ENCODE measurements around the gene AKT2.

DNA sequence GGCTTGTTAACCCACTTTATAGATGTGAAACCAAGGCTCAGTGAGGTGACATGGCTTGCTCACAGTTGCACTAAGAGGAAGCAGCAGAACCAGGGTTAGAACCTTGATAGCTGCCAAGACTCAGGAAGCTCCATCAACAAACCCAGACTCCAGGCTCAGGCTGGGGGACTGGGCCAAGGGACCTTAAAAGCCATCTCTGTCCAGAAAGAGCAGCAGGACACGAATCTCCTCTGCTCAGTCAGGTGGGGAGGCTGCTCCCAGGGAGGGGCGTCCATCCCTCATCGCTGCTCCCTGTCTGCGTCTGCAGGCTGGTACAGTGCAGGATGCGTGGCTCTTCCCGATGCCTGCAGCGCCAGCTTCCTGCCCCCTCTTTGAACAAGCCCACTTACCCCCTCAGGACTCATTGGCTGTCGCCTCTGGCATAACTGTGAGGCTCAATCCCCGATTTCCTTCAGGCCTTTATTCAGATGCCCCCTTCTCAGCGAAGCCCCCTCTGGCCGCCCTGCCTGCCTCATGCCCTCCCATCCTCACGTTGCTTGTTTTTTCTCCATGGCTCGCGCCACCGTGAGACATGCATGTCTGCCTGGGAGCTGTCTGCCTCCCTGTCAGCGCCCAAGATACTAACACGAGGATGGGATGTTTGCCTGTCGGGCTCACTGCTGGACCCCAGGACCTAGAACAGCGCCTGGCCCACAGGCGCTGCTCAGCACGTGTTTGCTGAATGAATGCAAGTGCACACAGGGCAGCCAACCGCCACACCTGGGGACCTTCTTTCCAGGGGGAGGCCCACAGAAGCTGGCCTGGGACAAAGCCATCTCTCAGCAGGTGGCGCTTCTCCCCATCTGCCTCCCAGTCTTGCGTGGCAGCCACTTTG lies 21.5 kb downstream of the AKT2 start:
- TF ChIP-seq CTCF (IDR thresholded peaks at IDR 0.05; ENCODE audit: low read depth, low read length) (no peak), EZH2phosphoT487 (IDR thresholded peaks at IDR 0.05; ENCODE audit: low read depth) (no peak)
